H9 (cell line): ENCODE measurements around the gene TLN1. TPM values are rescaled to one million over a fixed set of nuclear protein-coding genes. Genes with fewer than 3 reads are reported as not detected.

Experiments
- DNase-seq: peaks from one replicate; pipeline ENCODE4 v3.0.0-alpha.2; 2017
- H2AFZ ChIP-seq: one replicate; pipeline ENCODE4 v1.6.1; 2013; ENCODE audit warnings: mild to moderate bottlenecking, low read length, control low read depth, moderate library complexity
- H2AK5ac ChIP-seq: 2 replicates; pipeline ENCODE4 v1.6.1; 2013; ENCODE audit warnings: low read length, control low read depth, mixed read lengths; ENCODE audit not compliant: insufficient read length
- H2BK120ac ChIP-seq: one replicate; pipeline ENCODE4 v1.6.1; 2013; ENCODE audit warnings: low read depth, mild to moderate bottlenecking, low read length, control low read depth, inconsistent platforms; ENCODE audit not compliant: poor library complexity, severe bottlenecking
- H2BK12ac ChIP-seq: 2 replicates; pipeline ENCODE4 v1.6.1; 2013; ENCODE audit warnings: low read length, control low read depth, mixed read lengths, low read depth; ENCODE audit not compliant: insufficient read length
- H2BK15ac ChIP-seq: 2 replicates; pipeline ENCODE4 v1.6.1; 2013; ENCODE audit warnings: low read depth, low read length, control low read depth
- H2BK20ac ChIP-seq: one replicate; pipeline ENCODE4 v1.6.1; 2013; ENCODE audit warnings: low read depth, mild to moderate bottlenecking, low read length, control low read depth, inconsistent platforms; ENCODE audit not compliant: poor library complexity, severe bottlenecking
- H2BK5ac ChIP-seq: 2 replicates; pipeline ENCODE4 v1.6.1; 2013; ENCODE audit warnings: low read length, control low read depth, mixed read lengths; ENCODE audit not compliant: insufficient read length
- H3K14ac ChIP-seq: 2 replicates; pipeline ENCODE4 v1.6.1; 2013; ENCODE audit warnings: low read length, control low read depth; ENCODE audit not compliant: insufficient read depth
- H3K18ac ChIP-seq: 2 replicates; pipeline ENCODE4 v1.6.1; 2013; ENCODE audit warnings: low read depth, mild to moderate bottlenecking, mixed read lengths, low read length, control low read depth; ENCODE audit not compliant: insufficient read length
- H3K23ac ChIP-seq: 2 replicates; pipeline ENCODE4 v1.6.1; 2013; ENCODE audit warnings: low read length, control low read depth, mixed read lengths, low read depth; ENCODE audit not compliant: insufficient read length
- H3K23me2 ChIP-seq: 2 replicates; pipeline ENCODE4 v1.6.1; 2013; ENCODE audit warnings: low read depth, mild to moderate bottlenecking, mixed read lengths, low read length, control low read depth; ENCODE audit not compliant: insufficient read length, poor library complexity, severe bottlenecking
- H3K27ac ChIP-seq: 2 replicates; pipeline ENCODE4 v1.5.1; 2013; ENCODE audit warnings: low read length, control low read depth, mixed read lengths, low read depth; ENCODE audit not compliant: insufficient read length
- H3K27me3 ChIP-seq: 2 replicates; pipeline ENCODE4 v1.6.1; 2013; ENCODE audit warnings: low read length, control low read depth, inconsistent platforms; ENCODE audit not compliant: insufficient read depth
- H3K4ac ChIP-seq: 2 replicates; pipeline ENCODE4 v1.6.1; 2013; ENCODE audit warnings: low read depth, mild to moderate bottlenecking, control low read depth, inconsistent platforms, low read length, moderate library complexity
- H3K4me1 ChIP-seq: 2 replicates; pipeline ENCODE4 v1.6.1; 2013; ENCODE audit warnings: low read length, control low read depth, inconsistent platforms; ENCODE audit not compliant: insufficient read depth
- H3K4me2 ChIP-seq: 2 replicates; pipeline ENCODE4 v1.6.1; 2013; ENCODE audit warnings: low read length, control low read depth, mixed read lengths; ENCODE audit not compliant: insufficient read length, insufficient read depth
- H3K56ac ChIP-seq: 2 replicates; pipeline ENCODE4 v1.6.1; 2013; ENCODE audit warnings: low read depth, mild to moderate bottlenecking, mixed read lengths, low read length, control low read depth; ENCODE audit not compliant: insufficient read length
- H3K79me1 ChIP-seq: 2 replicates; pipeline ENCODE4 v1.6.1; 2013; ENCODE audit warnings: low read depth, mild to moderate bottlenecking, moderate library complexity, low read length, control low read depth, inconsistent platforms; ENCODE audit not compliant: insufficient read depth, poor library complexity, severe bottlenecking
- H3K79me2 ChIP-seq: 2 replicates; pipeline ENCODE4 v1.6.1; 2013; ENCODE audit warnings: low read length, control low read depth, inconsistent platforms; ENCODE audit not compliant: insufficient read depth
- H3K9ac ChIP-seq: 2 replicates; pipeline ENCODE4 v1.6.1; 2013; ENCODE audit warnings: low read length, control low read depth, mixed read lengths; ENCODE audit not compliant: insufficient read length; ENCODE audit errors: extremely low read depth
- H3K9me3 ChIP-seq: one replicate; pipeline ENCODE4 v1.6.1; 2013; ENCODE audit warnings: low read depth, low read length, inconsistent platforms; ENCODE audit not compliant: control insufficient read depth
- H3T11ph ChIP-seq: one replicate; pipeline ENCODE4 v1.6.1; 2013; ENCODE audit warnings: mild to moderate bottlenecking, low read length, control low read depth, inconsistent platforms
- H4K20me1 ChIP-seq: one replicate; pipeline ENCODE4 v1.6.1; 2013; ENCODE audit not compliant: control insufficient read depth, insufficient read length, insufficient read depth
- H4K5ac ChIP-seq: 2 replicates; pipeline ENCODE4 v1.6.1; 2013; ENCODE audit warnings: low read depth, mild to moderate bottlenecking, mixed read lengths, low read length, control low read depth; ENCODE audit not compliant: insufficient read length
- H4K8ac ChIP-seq: replicated peaks from 2 replicates; pipeline ENCODE4 v1.6.1; 2013; ENCODE audit warnings: low read length, control low read depth, mixed read lengths, low read depth; ENCODE audit not compliant: insufficient read length
- H4K91ac ChIP-seq: 2 replicates; pipeline ENCODE4 v1.6.1; 2013; ENCODE audit warnings: low read depth, mild to moderate bottlenecking, moderate library complexity, mixed read lengths, low read length, control low read depth; ENCODE audit not compliant: insufficient read length
- H3K27ac Mint-ChIP-seq, 3 experiments: 2 replicates in 2 of 3; 3 replicates in 1 of 3; pipeline ENCODE4 v1.8.0; 2020 to 2021; ENCODE audit warnings: mixed read lengths in 3 of 3, mild to moderate bottlenecking in 1 of 3, moderate library complexity in 1 of 3
- H3K27me3 Mint-ChIP-seq: 2 replicates; pipeline ENCODE4 v1.8.0; 2021; ENCODE audit warnings: low read depth, mild to moderate bottlenecking, moderate library complexity, mixed read lengths
- H3K36me3 Mint-ChIP-seq, 3 experiments: 2 replicates in 2 of 3; 3 replicates in 1 of 3; pipeline ENCODE4 v1.8.0; 2020 to 2021; ENCODE audit warnings: low read depth in 3 of 3, mixed read lengths in 3 of 3; ENCODE audit not compliant: insufficient read depth in 1 of 3
- H3K4me1 Mint-ChIP-seq, 2 experiments: 2 replicates each; pipeline ENCODE4 v1.8.0; 2020; ENCODE audit warnings: mixed read lengths in 2 of 2
- H3K4me3 Mint-ChIP-seq, 2 experiments: 2 replicates in 1 of 2; 3 replicates in 1 of 2; pipeline ENCODE4 v1.8.0; 2020 to 2021; ENCODE audit warnings: mild to moderate bottlenecking in 2 of 2, mixed read lengths in 2 of 2, moderate library complexity in 1 of 2
- H3K9me3 Mint-ChIP-seq, 2 experiments: 2 replicates in 1 of 2; 3 replicates in 1 of 2; pipeline ENCODE4 v1.8.0; 2020; ENCODE audit warnings: mild to moderate bottlenecking in 2 of 2, mixed read lengths in 2 of 2, moderate library complexity in 1 of 2
- WGBS: extraction: QIAGEN DNeasy Blood & Tissue Kit; methylation state at CpG from one replicate; pipeline ENCODE4 v1.1.7; 2013; ENCODE audit warnings: missing lambda C conversion rate, low lambda C conversion rate, mixed read lengths; ENCODE audit not compliant: insufficient read length; ENCODE audit errors: extremely low coverage; 5-methylcytosine and 5-hydroxymethylcytosine counted together
- total RNA-seq: library from RNA; stranded (reverse); gene quantifications from 2 replicates; pipeline ENCODE4 v1.2.1, GENCODE V29; 2021
- TF ChIP-seq, protein P1 (sequence below): fragments of 200-600 bp; sonication (generic); conservative IDR thresholded peaks from 3 replicates; pipeline ENCODE4 v1.8.0; 2021; ENCODE audit warnings: antibody characterized with exemption, mild to moderate bottlenecking

TLN1 gene
- total RNA-seq, 1 experiment from 2014 or later = 102 TPM

DNA sequence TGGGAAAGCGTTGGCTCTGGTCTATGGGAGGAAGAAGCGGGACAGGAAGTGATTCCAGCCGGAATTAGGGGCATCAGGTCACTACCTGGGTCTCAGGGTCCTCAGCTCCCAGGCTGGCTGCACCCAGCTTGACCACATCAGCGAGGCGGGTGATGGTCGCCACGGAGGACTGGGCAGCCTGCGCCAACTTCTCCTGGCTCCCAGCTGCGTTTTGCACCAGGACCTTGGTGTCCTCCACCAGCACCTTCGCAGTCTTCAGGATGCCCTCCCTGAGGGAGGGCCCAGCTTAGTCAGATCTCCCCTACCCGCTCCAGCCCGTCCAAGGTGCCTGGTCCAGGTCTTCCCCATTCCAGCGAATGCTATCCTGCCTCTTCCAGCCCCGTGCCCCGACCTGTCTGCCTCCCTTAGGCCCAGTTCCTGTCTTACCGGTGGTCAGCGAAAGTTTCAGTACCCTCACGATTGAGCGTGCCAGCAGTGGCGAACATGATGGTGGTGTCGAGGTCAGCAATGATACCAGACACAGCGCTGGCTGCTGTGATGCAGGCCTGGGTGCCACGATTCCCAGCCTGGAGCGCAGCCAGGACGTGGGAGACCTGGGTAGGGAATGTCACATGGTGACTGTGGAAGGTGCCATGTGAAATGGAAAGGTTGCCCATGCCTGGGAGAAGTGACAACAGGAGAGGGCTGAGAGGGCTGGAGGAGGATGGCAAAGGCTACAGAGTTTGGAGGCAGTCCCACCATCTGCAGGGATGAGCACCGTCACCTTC is 27.9 kb downstream of the TLN1 start:
- H3K36me3 Mint-ChIP-seq = peaks cover 0 to 49% (median 40%) of the 10 kb centered on the region in 3 experiments
- H3K27ac Mint-ChIP-seq = no peak overlapping the region
- no peaks in the 10 kb centered on the region for H3K79me1 ChIP-seq
- H2BK120ac ChIP-seq = no peak overlapping the region
- H4K20me1 ChIP-seq = no peaks in the 10 kb centered on the region
- H4K5ac ChIP-seq = no peak overlapping the region
- no CpG with 5 or more reads among the region's 26 CpGs for WGBS
- H3K4me3 Mint-ChIP-seq = no peak overlapping the region
- no peaks in the 10 kb centered on the region for H3K79me2 ChIP-seq
- TF ChIP-seq, protein P1, sequence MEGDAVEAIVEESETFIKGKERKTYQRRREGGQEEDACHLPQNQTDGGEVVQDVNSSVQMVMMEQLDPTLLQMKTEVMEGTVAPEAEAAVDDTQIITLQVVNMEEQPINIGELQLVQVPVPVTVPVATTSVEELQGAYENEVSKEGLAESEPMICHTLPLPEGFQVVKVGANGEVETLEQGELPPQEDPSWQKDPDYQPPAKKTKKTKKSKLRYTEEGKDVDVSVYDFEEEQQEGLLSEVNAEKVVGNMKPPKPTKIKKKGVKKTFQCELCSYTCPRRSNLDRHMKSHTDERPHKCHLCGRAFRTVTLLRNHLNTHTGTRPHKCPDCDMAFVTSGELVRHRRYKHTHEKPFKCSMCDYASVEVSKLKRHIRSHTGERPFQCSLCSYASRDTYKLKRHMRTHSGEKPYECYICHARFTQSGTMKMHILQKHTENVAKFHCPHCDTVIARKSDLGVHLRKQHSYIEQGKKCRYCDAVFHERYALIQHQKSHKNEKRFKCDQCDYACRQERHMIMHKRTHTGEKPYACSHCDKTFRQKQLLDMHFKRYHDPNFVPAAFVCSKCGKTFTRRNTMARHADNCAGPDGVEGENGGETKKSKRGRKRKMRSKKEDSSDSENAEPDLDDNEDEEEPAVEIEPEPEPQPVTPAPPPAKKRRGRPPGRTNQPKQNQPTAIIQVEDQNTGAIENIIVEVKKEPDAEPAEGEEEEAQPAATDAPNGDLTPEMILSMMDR = no peak
- H2BK15ac ChIP-seq = no peak overlapping the region
- H3K56ac ChIP-seq = no peak overlapping the region
- H3K4ac ChIP-seq = no peak overlapping the region
- H3K4me1 ChIP-seq = no peaks in the 10 kb centered on the region
- no peak for DNase-seq
- no peak overlapping the region for H3K27ac ChIP-seq
- no peak overlapping the region for H2BK20ac ChIP-seq
- no peak overlapping the region for H4K91ac ChIP-seq
- no peaks in the 10 kb centered on the region for H3K23me2 ChIP-seq
- H2BK5ac ChIP-seq = no peak overlapping the region
- no peak overlapping the region for H2AFZ ChIP-seq
- no peaks in the 10 kb centered on the region for H3K9me3 Mint-ChIP-seq
- no peak overlapping the region for H4K8ac ChIP-seq
- no peaks in the 10 kb centered on the region for H3K4me1 Mint-ChIP-seq
- no peaks in the 10 kb centered on the region for H3K27me3 ChIP-seq
- H3K9ac ChIP-seq = no peak overlapping the region
- H3K18ac ChIP-seq = no peak overlapping the region
- H3K14ac ChIP-seq = no peak overlapping the region
- H2BK12ac ChIP-seq = no peak overlapping the region
- H3K23ac ChIP-seq = no peak overlapping the region
- H3K4me2 ChIP-seq = no peak overlapping the region
- H3K27me3 Mint-ChIP-seq = no peaks in the 10 kb centered on the region
- no peaks in the 10 kb centered on the region for H3K9me3 ChIP-seq
- no peak overlapping the region for H3T11ph ChIP-seq
- no peak overlapping the region for H2AK5ac ChIP-seq
